T-cell (primary cell): Measurements from ENCODE around the gene STYXL2. TPM values are rescaled to one million over a fixed set of nuclear protein-coding genes. Genes with fewer than 3 reads are reported as not detected.
A peak's percentile ranks its signal among the peaks of the same experiment; 100 is the strongest.

Source experiments
- ATAC-seq, 4 experiments: fragments of 200-7000 bp in 3 of 4; fragments of 150-1000 bp in 1 of 4; cut with Tn5 transposase; replicated peaks in 1 of 4; 1 replicate in 3 of 4; 2 replicates in 1 of 4; pipeline ENCODE4 v1.10.0; 2021; ENCODE audit warnings: moderate library complexity in 3 of 4, mild to moderate bottlenecking in 2 of 4, moderate number of reproducible peaks in 1 of 4
- CTCF ChIA-PET, 2 donors: fragments of 300-600 bp; sonication (Branson Sonifier 250); formaldehyde crosslinking; loops; one replicate each; lab custom pipeline; 2022; ENCODE audit warnings: antibody characterized with exemption in 2 of 2; lab: Charles Lee
- POLR2A ChIA-PET, 2 donors: fragments of 300-600 bp; sonication (Branson Sonifier 250); formaldehyde crosslinking; loops; one replicate each; lab custom pipeline; 2022; ENCODE audit warnings: antibody characterized with exemption in 2 of 2; lab: Charles Lee
- DNase-seq, 35 experiments: peaks; one replicate each; pipeline versions ENCODE4 v3.0.0 to v3.0.0-alpha.2; 2013 to 2023
- H3K27ac ChIP-seq: one replicate; pipeline ENCODE4 v1.5.1; 2013; ENCODE audit warnings: low read length
- H3K27me3 ChIP-seq, 2 experiments: replicated peaks in 1 of 2; 1 replicate in 1 of 2; 2 replicates in 1 of 2; pipeline versions ENCODE4 v1.6.1 to v1.7.0; 2013; ENCODE audit warnings: low read length in 1 of 2, mixed read lengths in 1 of 2; ENCODE audit not compliant: control insufficient read depth in 2 of 2, insufficient read depth in 2 of 2; ENCODE audit errors: extremely low read depth in 1 of 2
- H3K36me3 ChIP-seq, 2 donors: 1 replicate in 1 of 2; 2 replicates in 1 of 2; pipeline versions ENCODE4 v1.6.1 to v1.7.0; 2013; ENCODE audit warnings: low read length in 1 of 2; ENCODE audit not compliant: control insufficient read depth in 2 of 2, insufficient read depth in 1 of 2; ENCODE audit errors: extremely low read depth in 1 of 2
- H3K4me1 ChIP-seq, 2 experiments: 1 replicate in 1 of 2; 2 replicates in 1 of 2; pipeline versions ENCODE4 v1.6.1 to v1.7.0; 2013; ENCODE audit warnings: low read length in 2 of 2, mixed read lengths in 1 of 2; ENCODE audit not compliant: insufficient read depth in 2 of 2, control insufficient read depth in 1 of 2; ENCODE audit errors: extremely low read depth in 1 of 2
- H3K4me3 ChIP-seq, 2 donors: 1 replicate in 1 of 2; 2 replicates in 1 of 2; pipeline versions ENCODE4 v1.5.1 to v1.7.0; 2013; ENCODE audit warnings: mild to moderate bottlenecking in 2 of 2, low read length in 1 of 2, moderate library complexity in 1 of 2; ENCODE audit not compliant: control insufficient read depth in 1 of 2; ENCODE audit errors: extremely low read depth in 1 of 2
- H3K9me3 ChIP-seq: 2 replicates; pipeline ENCODE4 v1.7.0; 2013
- H3K27ac Mint-ChIP-seq, 2 donors: one replicate each; pipeline ENCODE4 v1.8.0; 2020 to 2021; ENCODE audit warnings: mild to moderate bottlenecking in 2 of 2, mixed read lengths in 2 of 2
- H3K27me3 Mint-ChIP-seq, 2 donors: one replicate each; pipeline ENCODE4 v1.8.0; 2021 to 2022; ENCODE audit warnings: mixed read lengths in 2 of 2
- H3K36me3 Mint-ChIP-seq: one replicate; pipeline ENCODE4 v1.8.0; 2021; ENCODE audit warnings: mixed read lengths
- H3K4me1 Mint-ChIP-seq, 3 donors: one replicate each; pipeline ENCODE4 v1.8.0; 2020 to 2022; ENCODE audit warnings: mixed read lengths in 3 of 3, mild to moderate bottlenecking in 1 of 3
- H3K4me3 Mint-ChIP-seq, 3 donors: one replicate each; pipeline ENCODE4 v1.8.0; 2020 to 2022; ENCODE audit warnings: mild to moderate bottlenecking in 3 of 3, mixed read lengths in 3 of 3, moderate library complexity in 3 of 3
- H3K9me3 Mint-ChIP-seq, 3 donors: one replicate each; pipeline ENCODE4 v1.8.0; 2020 to 2022; ENCODE audit warnings: mixed read lengths in 3 of 3
- WGBS: methylation state at CpG from one replicate; pipeline ENCODE4 v1.1.5; 2013; ENCODE audit warnings: missing lambda C conversion rate; ENCODE audit not compliant: insufficient coverage; 5-methylcytosine and 5-hydroxymethylcytosine counted together
- total RNA-seq, 35 experiments: library from RNA in 6 of 35; stranded (reverse) in 6 of 35; fragments of 120-200 nt in 1 of 35; gene quantifications; one replicate each; pipeline versions ENCODE4 v1.2.1 to v1.2.4 and lab custom pipeline; 2013 to 2026

Gene STYXL2
- total RNA-seq: not detected
- total RNA-seq (2013): 0.09 TPM
- total RNA-seq (lab: John Stamatoyannopoulos, UW): 0 to 0.07 (median 0) reads per million in 29 experiments

- peaks cover 34 to 46% (median 37%) of the 10 kb centered on the region in 3 donors for H3K4me1 Mint-ChIP-seq
Measured at GRCh38 chr1:167093846-167094516, at the start of gene STYXL2. Gene STYXL2 (plus strand): TSS chr1:167094075. CDS start chr1:167094850, 775 bp downstream.

GRCh38 chr1:167051907-167052306, 42.0 kb upstream of the STYXL2 start:
- 100% methylated on average over 1 of the region's 5 CpGs for WGBS
- H3K36me3 ChIP-seq: peaks cover 8 to 12% of the 10 kb centered on the region in 2 donors
- H3K4me1 ChIP-seq: no peaks in the 10 kb centered on the region
- CTCF ChIA-PET: interaction anchor here in 1 of 2 donors (1.4 kb wide), 1 partner anchor 142 kb away, joined by 5 read pairs; no protein-coding TSS in a partner anchor
- no peak overlapping the region for H3K27ac ChIP-seq
- Mint-ChIP-seq H3K27me3 (no peaks in the 10 kb centered on the region), H3K4me3 (no peak overlapping the region), H3K27ac (no peak overlapping the region), H3K9me3 (no peaks in the 10 kb centered on the region), H3K36me3 (peaks cover 27% of the 10 kb centered on the region), H3K4me1 (no peaks in the 10 kb centered on the region)
- no peaks in the 10 kb centered on the region for H3K27me3 ChIP-seq
- POLR2A ChIA-PET: no interaction called here
- DNase-seq (no peak), ATAC-seq (no peak)
- H3K4me3 ChIP-seq: no peak overlapping the region
- H3K9me3 ChIP-seq: no peaks in the 10 kb centered on the region

More at GRCh38 chr1:167093846-167094516, at the start of gene STYXL2:
- Mint-ChIP-seq H3K4me3 (no peak within 1 kb of the TSS), H3K27ac (peak within 1 kb of the TSS; percentile 24 to 63), H3K27me3 (peaks cover 0 to 2% of the 10 kb centered on the region in 2 donors), H3K36me3 (no peaks in the 10 kb centered on the region), H3K9me3 (peaks cover 0 to 3% (median 0%) of the 10 kb centered on the region in 3 donors)
- H3K4me3 ChIP-seq: no peak within 1 kb of the TSS
- DNase-seq (no peak), ATAC-seq (no peak)
- no peaks in the 10 kb centered on the region for H3K36me3 ChIP-seq
- WGBS: 96% methylated on average over 4 of the region's 8 CpGs
- no peak within 1 kb of the TSS for H3K27ac ChIP-seq
- ChIA-PET POLR2A (no interaction called here), CTCF (interaction anchor here in 1 of 2 donors (1.0 to 1.3 kb wide), 2 partner anchors 9 to 27 kb away, joined by 3 to 4 read pairs; no protein-coding TSS in a partner anchor)
- H3K27me3 ChIP-seq: peaks cover 0 to 4% of the 10 kb centered on the region in 2 experiments
- H3K9me3 ChIP-seq: no peaks in the 10 kb centered on the region
- H3K4me1 ChIP-seq: peaks cover 18 to 21% of the 10 kb centered on the region in 2 experiments

- Histone ChIP-seq H3K4me3 (no peak overlapping the region), H3K27ac (no peak overlapping the region), H3K36me3 (peaks cover 8 to 12% of the 10 kb centered on the region in 2 donors), H3K9me3 (no peaks in the 10 kb centered on the region), H3K4me1 (no peaks in the 10 kb centered on the region), H3K27me3 (no peaks in the 10 kb centered on the region)
- 93% methylated on average over 7 of the region's 8 CpGs for whole genome bisulfite sequencing
- ChIA-PET CTCF (interaction anchor here (1.0 to 1.4 kb wide), 2 partner anchors 8 to 142 kb away, joined by 3 to 5 read pairs; no protein-coding TSS in a partner anchor), POLR2A (interaction anchor here in 1 of 2 donors (0.7 kb wide), 1 partner anchor 106 kb away, joined by 3 read pairs; no protein-coding TSS in a partner anchor)
- ATAC-seq (no peak), DNase-seq (no peak)
- H3K36me3 Mint-ChIP-seq: peaks cover 27% of the 10 kb centered on the region
- no peak overlapping the region for H3K27ac Mint-ChIP-seq
- no peaks in the 10 kb centered on the region for H3K9me3 Mint-ChIP-seq
- no peak overlapping the region for H3K4me3 Mint-ChIP-seq
- H3K4me1 Mint-ChIP-seq: no peaks in the 10 kb centered on the region
- no peaks in the 10 kb centered on the region for H3K27me3 Mint-ChIP-seq
Measured at GRCh38 chr1:167052389-167052788, 41.5 kb upstream of the STYXL2 start.

GRCh38 chr1:167054531-167054930, 39.3 kb upstream of the STYXL2 start:
- H3K27ac Mint-ChIP-seq: no peak overlapping the region

GRCh38 chr1:167054946-167055630, 38.8 kb upstream of the STYXL2 start:
- POLR2A ChIA-PET: interaction anchor here in 1 of 2 donors (0.6 kb wide), 1 partner anchor 11 kb away, joined by 4 read pairs; no protein-coding TSS in a partner anchor
- no peaks in the 10 kb centered on the region for H3K27me3 ChIP-seq
- peaks cover 0 to 6% of the 10 kb centered on the region in 2 experiments for H3K4me1 ChIP-seq
- Mint-ChIP-seq H3K4me1 (peaks cover 6 to 8% (median 8%) of the 10 kb centered on the region in 3 donors), H3K36me3 (peaks cover 21% of the 10 kb centered on the region), H3K27me3 (no peaks in the 10 kb centered on the region), H3K9me3 (no peaks in the 10 kb centered on the region), H3K27ac (no peak overlapping the region), H3K4me3 (no peak overlapping the region)
- no peaks in the 10 kb centered on the region for H3K9me3 ChIP-seq
- peaks cover 7 to 12% of the 10 kb centered on the region in 2 donors for H3K36me3 ChIP-seq
- no peak for ATAC-seq
- no peak for DNase-seq
- H3K27ac ChIP-seq: no peak overlapping the region
- WGBS: 76% methylated on average over 13 of the region's 14 CpGs
- no peak overlapping the region for H3K4me3 ChIP-seq
- CTCF ChIA-PET: interaction anchor here (0.6 to 10.4 kb wide), 4 partner anchors 145 to 168 kb away, joined by 3 to 208 read pairs (median 7); no protein-coding TSS in a partner anchor

More at GRCh38 chr1:167054531-167054930, 39.3 kb upstream of the STYXL2 start:
- H3K4me3 Mint-ChIP-seq: no peak overlapping the region
- peaks cover 0 to 6% of the 10 kb centered on the region in 2 experiments for H3K4me1 ChIP-seq
- H3K9me3 Mint-ChIP-seq: no peaks in the 10 kb centered on the region
- H3K27me3 ChIP-seq: no peaks in the 10 kb centered on the region
- H3K9me3 ChIP-seq: no peaks in the 10 kb centered on the region
- ATAC-seq: no peak
- H3K36me3 Mint-ChIP-seq: peaks cover 21% of the 10 kb centered on the region
- no peak for DNase-seq
- no peaks in the 10 kb centered on the region for H3K27me3 Mint-ChIP-seq
- CTCF ChIA-PET: interaction anchor here (0.5 to 10.4 kb wide), 4 partner anchors 10 to 167 kb away, joined by 3 to 208 read pairs (median 6); no protein-coding TSS in a partner anchor
- peaks cover 8 to 12% of the 10 kb centered on the region in 2 donors for H3K36me3 ChIP-seq
- no peak overlapping the region for H3K4me3 ChIP-seq
- POLR2A ChIA-PET: no interaction called here
- no peak overlapping the region for H3K27ac ChIP-seq
- 70% methylated on average over 3 of the region's 3 CpGs for WGBS
- H3K4me1 Mint-ChIP-seq: peaks cover 6 to 7% (median 6%) of the 10 kb centered on the region in 3 donors
